LHCN-M2 (cell line): ENCODE data around the gene TMEM39B. TPM values are rescaled to one million over a fixed set of nuclear protein-coding genes. Genes with fewer than 3 reads are reported as not detected.

Experiments used
- total RNA-seq: library from RNA; depleted of rRNA; stranded (reverse); fragments of >200 nt; gene quantifications from 2 replicates; pipeline ENCODE4 v1.2.3, GENCODE V29; 2014; rRNA removed

TMEM39B gene
- total RNA-seq, 1 experiment from 2014 or later = 10.4 TPM

Other genes with a start within 250 kb of the TMEM39B start
- gene PTP4A2, start 134.6 kb upstream of the TMEM39B start, total RNA-seq = 266 and 303 TPM in 2 replicates
- gene KHDRBS1, start 59.1 kb upstream of the TMEM39B start, total RNA-seq = 58.9 and 72.6 TPM in 2 replicates
- gene KPNA6, start 35.1 kb downstream of the TMEM39B start, total RNA-seq = 50.8 and 57.4 TPM in 2 replicates
- gene TXLNA, start 106.7 kb downstream of the TMEM39B start, total RNA-seq = 79.6 and 81.6 TPM in 2 replicates
- gene CCDC28B, start 127.7 kb downstream of the TMEM39B start, total RNA-seq = 9.1 and 10.8 TPM in 2 replicates
- 2.3 and 4.0 TPM in 2 replicates for gene IQCC, start 132.7 kb downstream of the TMEM39B start, total RNA-seq
- gene DCDC2B, start 136.2 kb downstream of the TMEM39B start, total RNA-seq = not detected in 2 replicates
- gene TMEM234, start 149.4 kb downstream of the TMEM39B start, total RNA-seq = 14.4 and 16.6 TPM in 2 replicates
- gene EIF3I, start 149.5 kb downstream of the TMEM39B start, total RNA-seq = 296 and 327 TPM in 2 replicates
- gene FAM167B, start 174.3 kb downstream of the TMEM39B start, total RNA-seq = 0.23 TPM in 1 of 2 replicates, not detected in the other
- gene LCK, start 178.3 kb downstream of the TMEM39B start, total RNA-seq = not detected in 2 replicates
- 53.0 and 54.4 TPM in 2 replicates for gene HDAC1, start 219.1 kb downstream of the TMEM39B start, total RNA-seq